Neural cell (in vitro differentiated cells): ENCODE data around the gene NES. TPM values are rescaled to one million over a fixed set of nuclear protein-coding genes. Genes with fewer than 3 reads are reported as not detected.

Source experiments
- H2AFZ ChIP-seq: fragments of 200-600, 300-800 bp; sonication (generic), shearing (Covaris generic); 2 replicates; pipeline ENCODE4 v1.6.0; 2014; ENCODE audit warnings: low read depth, mild to moderate bottlenecking, antibody characterized with exemption, low read length, moderate library complexity
- H3F3A ChIP-seq: fragments of 200-600 bp; shearing (Covaris generic); 2 replicates; pipeline ENCODE4 v1.6.1; 2016; ENCODE audit warnings: mild to moderate bottlenecking, moderate library complexity, mixed read lengths, antibody characterized with exemption, low read length; ENCODE audit not compliant: insufficient read depth, poor library complexity, severe bottlenecking
- H3K27ac ChIP-seq: fragments of 200-600, 300-800 bp; sonication (generic), shearing (Covaris generic); 2 replicates; pipeline ENCODE4 v1.5.1; 2014; ENCODE audit warnings: mild to moderate bottlenecking, low read length, moderate library complexity
- H3K27me3 ChIP-seq: fragments of 300-800, 200-600 bp; sonication (generic), shearing (Covaris generic); 2 replicates; pipeline ENCODE4 v1.6.0; 2014; ENCODE audit warnings: mild to moderate bottlenecking, low read depth, low read length, moderate library complexity; ENCODE audit not compliant: insufficient read depth
- H3K36me3 ChIP-seq: fragments of 300-800, 200-600 bp; sonication (generic), shearing (Covaris generic); 2 replicates; pipeline ENCODE4 v1.5.1; 2014; ENCODE audit warnings: mild to moderate bottlenecking, antibody characterized with exemption, low read length, moderate library complexity; ENCODE audit not compliant: insufficient read depth
- H3K4me2 ChIP-seq: fragments of 300-800, 200-600 bp; sonication (generic), shearing (Covaris generic); 2 replicates; pipeline ENCODE4 v1.6.0; 2014; ENCODE audit warnings: mild to moderate bottlenecking, low read length
- H3K4me3 ChIP-seq: fragments of 300-800, 200-600 bp; sonication (generic), shearing (Covaris generic); 2 replicates; pipeline ENCODE4 v1.5.1; 2014; ENCODE audit warnings: mild to moderate bottlenecking, low read length, moderate library complexity
- H3K79me2 ChIP-seq: fragments of 200-600 bp; shearing (Covaris generic); replicated peaks from 2 replicates; pipeline ENCODE4 v1.6.0; 2014; ENCODE audit warnings: mild to moderate bottlenecking, low read length, moderate library complexity; ENCODE audit not compliant: insufficient read depth
- H3K9ac ChIP-seq: fragments of 300-800, 200-600 bp; sonication (generic), shearing (Covaris generic); 2 replicates; pipeline ENCODE4 v1.6.1; 2016; ENCODE audit warnings: mild to moderate bottlenecking, low read length, mixed read lengths
- H3K9me2 ChIP-seq: fragments of 200-600 bp; shearing (Covaris generic); 2 replicates; pipeline ENCODE4 v1.6.1; 2016; ENCODE audit warnings: mild to moderate bottlenecking, low read length, mixed read lengths; ENCODE audit not compliant: insufficient read depth
- H3K9me3 ChIP-seq: fragments of 200-600, 300-800 bp; sonication (generic), shearing (Covaris generic); 2 replicates; pipeline ENCODE4 v1.6.1; 2016; ENCODE audit warnings: mild to moderate bottlenecking, mixed run types, low read length, moderate library complexity, mixed read lengths
- H4K20me1 ChIP-seq: fragments of 200-600 bp; shearing (Covaris generic); 2 replicates; pipeline ENCODE4 v1.6.1; 2016; ENCODE audit warnings: mild to moderate bottlenecking, mixed run types; ENCODE audit not compliant: insufficient read depth
- EP300 ChIP-seq: fragments of 450-650 bp; conservative IDR thresholded peaks from 2 replicates; pipeline ENCODE4 v1.6.1; 2014; ENCODE audit warnings: antibody characterized with exemption, mild to moderate bottlenecking, moderate library complexity; ENCODE audit not compliant: poor library complexity, severe bottlenecking
- EZH2 ChIP-seq: fragments of 200-600, 300-800 bp; shearing (Covaris generic), sonication (generic); IDR thresholded peaks from 2 replicates; pipeline ENCODE4 v1.6.1; 2014; ENCODE audit warnings: antibody characterized with exemption, low read length, borderline replicate concordance, mild to moderate bottlenecking; ENCODE audit not compliant: insufficient read depth, poor library complexity, severe bottlenecking
- MXI1 ChIP-seq: fragments of 450-650 bp; conservative IDR thresholded peaks from 2 replicates; pipeline ENCODE4 v1.6.1; 2014; ENCODE audit warnings: antibody characterized with exemption, mild to moderate bottlenecking; ENCODE audit not compliant: poor library complexity, severe bottlenecking
- POLR2AphosphoS5 ChIP-seq: IDR thresholded peaks from 2 replicates; pipeline ENCODE4 v1.6.1; 2012
- RAD21 ChIP-seq: fragments of 450-650 bp; conservative IDR thresholded peaks from 2 replicates; pipeline ENCODE4 v1.6.1; 2014; ENCODE audit warnings: antibody characterized with exemption, mild to moderate bottlenecking, moderate library complexity
- SMC3 ChIP-seq: fragments of 450-650 bp; conservative IDR thresholded peaks from 2 replicates; pipeline ENCODE4 v1.6.1; 2014; ENCODE audit warnings: antibody characterized with exemption, mild to moderate bottlenecking, moderate library complexity; ENCODE audit not compliant: poor library complexity
- TAF1 ChIP-seq: IDR thresholded peaks from 2 replicates; pipeline ENCODE4 v1.6.1; 2012; ENCODE audit warnings: low read depth
- polyA plus RNA-seq: library from polyadenylated mRNA; depleted of rRNA; stranded (reverse); fragments of >200 nt; gene quantifications from 2 replicates; pipeline ENCODE4 v1.2.3, GENCODE V29; 2014
- TF ChIP-seq, protein P1 (sequence below): IDR thresholded peaks from 2 replicates; pipeline ENCODE4 v1.6.1; 2012; ENCODE audit warnings: borderline replicate concordance
- TF ChIP-seq, protein P2 (sequence below): fragments of 450-650 bp; IDR thresholded peaks from 2 replicates; pipeline ENCODE4 v1.5.1; 2014; ENCODE audit warnings: antibody characterized with exemption, mild to moderate bottlenecking, moderate library complexity; ENCODE audit not compliant: poor library complexity, severe bottlenecking

The NES gene
- polyA plus RNA-seq, 1 donor from 2014 or later: 9.9 TPM

DNA sequence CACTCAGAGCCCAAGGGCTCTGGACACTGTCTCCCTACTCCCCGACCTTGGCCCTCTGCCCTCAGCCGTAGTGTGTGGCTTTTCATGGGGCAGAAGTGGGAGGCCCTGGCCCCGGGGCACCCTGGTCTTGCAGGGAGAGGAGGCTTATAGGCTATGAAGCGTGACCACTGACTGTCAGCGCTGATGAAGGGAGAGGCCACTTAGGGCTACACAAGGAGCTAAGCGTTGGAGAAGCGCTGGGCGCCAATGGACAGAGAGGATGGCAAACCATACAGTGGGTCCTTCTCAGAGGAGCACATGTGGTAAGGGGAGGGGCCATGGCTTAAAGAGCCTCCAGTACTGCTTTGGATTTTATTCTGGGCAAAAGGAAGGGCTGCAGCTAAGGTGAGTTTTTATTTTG lies 20.3 kb upstream of the NES start:
- no peak for TF ChIP-seq EZH2
- no peak for TF ChIP-seq SMC3
- TF ChIP-seq, protein P1, sequence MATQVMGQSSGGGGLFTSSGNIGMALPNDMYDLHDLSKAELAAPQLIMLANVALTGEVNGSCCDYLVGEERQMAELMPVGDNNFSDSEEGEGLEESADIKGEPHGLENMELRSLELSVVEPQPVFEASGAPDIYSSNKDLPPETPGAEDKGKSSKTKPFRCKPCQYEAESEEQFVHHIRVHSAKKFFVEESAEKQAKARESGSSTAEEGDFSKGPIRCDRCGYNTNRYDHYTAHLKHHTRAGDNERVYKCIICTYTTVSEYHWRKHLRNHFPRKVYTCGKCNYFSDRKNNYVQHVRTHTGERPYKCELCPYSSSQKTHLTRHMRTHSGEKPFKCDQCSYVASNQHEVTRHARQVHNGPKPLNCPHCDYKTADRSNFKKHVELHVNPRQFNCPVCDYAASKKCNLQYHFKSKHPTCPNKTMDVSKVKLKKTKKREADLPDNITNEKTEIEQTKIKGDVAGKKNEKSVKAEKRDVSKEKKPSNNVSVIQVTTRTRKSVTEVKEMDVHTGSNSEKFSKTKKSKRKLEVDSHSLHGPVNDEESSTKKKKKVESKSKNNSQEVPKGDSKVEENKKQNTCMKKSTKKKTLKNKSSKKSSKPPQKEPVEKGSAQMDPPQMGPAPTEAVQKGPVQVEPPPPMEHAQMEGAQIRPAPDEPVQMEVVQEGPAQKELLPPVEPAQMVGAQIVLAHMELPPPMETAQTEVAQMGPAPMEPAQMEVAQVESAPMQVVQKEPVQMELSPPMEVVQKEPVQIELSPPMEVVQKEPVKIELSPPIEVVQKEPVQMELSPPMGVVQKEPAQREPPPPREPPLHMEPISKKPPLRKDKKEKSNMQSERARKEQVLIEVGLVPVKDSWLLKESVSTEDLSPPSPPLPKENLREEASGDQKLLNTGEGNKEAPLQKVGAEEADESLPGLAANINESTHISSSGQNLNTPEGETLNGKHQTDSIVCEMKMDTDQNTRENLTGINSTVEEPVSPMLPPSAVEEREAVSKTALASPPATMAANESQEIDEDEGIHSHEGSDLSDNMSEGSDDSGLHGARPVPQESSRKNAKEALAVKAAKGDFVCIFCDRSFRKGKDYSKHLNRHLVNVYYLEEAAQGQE: no peak
- TF ChIP-seq EP300: no peak
- no peak for TF ChIP-seq RAD21
- TF ChIP-seq POLR2AphosphoS5: no peak
- TF ChIP-seq TAF1: no peak
- TF ChIP-seq, protein P2, sequence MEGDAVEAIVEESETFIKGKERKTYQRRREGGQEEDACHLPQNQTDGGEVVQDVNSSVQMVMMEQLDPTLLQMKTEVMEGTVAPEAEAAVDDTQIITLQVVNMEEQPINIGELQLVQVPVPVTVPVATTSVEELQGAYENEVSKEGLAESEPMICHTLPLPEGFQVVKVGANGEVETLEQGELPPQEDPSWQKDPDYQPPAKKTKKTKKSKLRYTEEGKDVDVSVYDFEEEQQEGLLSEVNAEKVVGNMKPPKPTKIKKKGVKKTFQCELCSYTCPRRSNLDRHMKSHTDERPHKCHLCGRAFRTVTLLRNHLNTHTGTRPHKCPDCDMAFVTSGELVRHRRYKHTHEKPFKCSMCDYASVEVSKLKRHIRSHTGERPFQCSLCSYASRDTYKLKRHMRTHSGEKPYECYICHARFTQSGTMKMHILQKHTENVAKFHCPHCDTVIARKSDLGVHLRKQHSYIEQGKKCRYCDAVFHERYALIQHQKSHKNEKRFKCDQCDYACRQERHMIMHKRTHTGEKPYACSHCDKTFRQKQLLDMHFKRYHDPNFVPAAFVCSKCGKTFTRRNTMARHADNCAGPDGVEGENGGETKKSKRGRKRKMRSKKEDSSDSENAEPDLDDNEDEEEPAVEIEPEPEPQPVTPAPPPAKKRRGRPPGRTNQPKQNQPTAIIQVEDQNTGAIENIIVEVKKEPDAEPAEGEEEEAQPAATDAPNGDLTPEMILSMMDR: no peak
- TF ChIP-seq MXI1: no peak
- no peaks in the 10 kb centered on the region for H4K20me1 ChIP-seq
- no peak overlapping the region for H3K9ac ChIP-seq
- no peak overlapping the region for H3K4me2 ChIP-seq
- no peaks in the 10 kb centered on the region for H3K79me2 ChIP-seq
- H3K27ac ChIP-seq: no peak overlapping the region
- H3K36me3 ChIP-seq: no peaks in the 10 kb centered on the region
- H2AFZ ChIP-seq: no peak overlapping the region
- no peaks in the 10 kb centered on the region for H3K9me2 ChIP-seq
- H3K27me3 ChIP-seq: no peaks in the 10 kb centered on the region
- H3F3A ChIP-seq: no peaks in the 10 kb centered on the region
- H3K9me3 ChIP-seq: no peaks in the 10 kb centered on the region
- H3K4me3 ChIP-seq: no peak overlapping the region

- H3K27me3 ChIP-seq: no peaks in the 10 kb centered on the region
- no peaks in the 10 kb centered on the region for H3F3A ChIP-seq
- H4K20me1 ChIP-seq: no peaks in the 10 kb centered on the region
- no peak overlapping the region for H3K4me3 ChIP-seq
- H2AFZ ChIP-seq: no peak overlapping the region
- H3K79me2 ChIP-seq: no peaks in the 10 kb centered on the region
- no peaks in the 10 kb centered on the region for H3K9me3 ChIP-seq
- no peaks in the 10 kb centered on the region for H3K9me2 ChIP-seq
- H3K27ac ChIP-seq: no peak overlapping the region
- no peak overlapping the region for H3K9ac ChIP-seq
- TF ChIP-seq RAD21 (no peak), MXI1 (no peak), EZH2 (no peak), TAF1 (no peak), EP300 (no peak), POLR2AphosphoS5 (no peak)
- H3K4me2 ChIP-seq: no peak overlapping the region
- no peaks in the 10 kb centered on the region for H3K36me3 ChIP-seq
Measured at GRCh38 chr1:156696755-156697154, 19.5 kb upstream of the NES start.

DNA sequence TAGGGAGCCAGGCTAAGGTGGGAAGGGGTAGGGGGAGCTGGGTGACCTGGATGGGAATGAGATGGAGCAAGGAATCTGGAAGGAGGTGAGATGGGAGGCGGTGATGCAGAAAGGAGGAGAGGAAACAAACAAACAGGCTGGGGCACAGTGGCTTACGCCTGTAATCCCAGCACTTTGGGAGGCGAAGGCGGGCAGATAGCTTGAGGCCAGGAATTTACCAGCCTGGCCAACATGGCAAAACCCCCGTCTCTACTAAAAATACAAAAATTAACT lies 17.4 kb upstream of the NES start:
- no peaks in the 10 kb centered on the region for H3K79me2 ChIP-seq
- H3K4me2 ChIP-seq: no peak overlapping the region
- no peaks in the 10 kb centered on the region for H4K20me1 ChIP-seq
- no peak overlapping the region for H2AFZ ChIP-seq
- no peaks in the 10 kb centered on the region for H3K9me2 ChIP-seq
- H3K4me3 ChIP-seq: no peak overlapping the region
- H3K27ac ChIP-seq: no peak overlapping the region
- H3K27me3 ChIP-seq: no peaks in the 10 kb centered on the region
- no peak for TF ChIP-seq TAF1
- no peak for TF ChIP-seq RAD21
- no peaks in the 10 kb centered on the region for H3K9me3 ChIP-seq
- no peaks in the 10 kb centered on the region for H3F3A ChIP-seq
- H3K9ac ChIP-seq: no peak overlapping the region
- H3K36me3 ChIP-seq: no peaks in the 10 kb centered on the region
